Caki2 (cell line): ENCODE results near the gene SNX11. TPM values are rescaled to one million over a fixed set of nuclear protein-coding genes. Genes with fewer than 3 reads are reported as not detected.
"Not testable (repeated sequence)": the region's sequence is repeated elsewhere in the genome, so short reads cannot be mapped to it uniquely, and the experiment has no call there.

ENCODE experiments used
- DNase-seq: peaks from one replicate; pipeline ENCODE4 v3.0.0-alpha.2; 2015; ENCODE audit warnings: low read depth
- in situ Hi-C: cut with HindIII; loops from 2 replicates; pipeline ENCODE4 v1.10.0; 2016; ENCODE audit warnings: low sequenced_read_pairs, low pct_unique_long_range_greater_than_20kb, mixed read lengths
- total RNA-seq: library from RNA; depleted of rRNA; stranded (reverse); fragments of >200 nt; shearing (Covaris generic); gene quantifications from 2 replicates; pipeline ENCODE4 v1.2.3, GENCODE V29; 2014; ENCODE audit warnings: low replicate concordance; rRNA removed

SNX11 gene, protein sequence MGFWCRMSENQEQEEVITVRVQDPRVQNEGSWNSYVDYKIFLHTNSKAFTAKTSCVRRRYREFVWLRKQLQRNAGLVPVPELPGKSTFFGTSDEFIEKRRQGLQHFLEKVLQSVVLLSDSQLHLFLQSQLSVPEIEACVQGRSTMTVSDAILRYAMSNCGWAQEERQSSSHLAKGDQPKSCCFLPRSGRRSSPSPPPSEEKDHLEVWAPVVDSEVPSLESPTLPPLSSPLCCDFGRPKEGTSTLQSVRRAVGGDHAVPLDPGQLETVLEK
- 24.8 and 26.0 TPM in 2 replicates for total RNA-seq

DNA sequence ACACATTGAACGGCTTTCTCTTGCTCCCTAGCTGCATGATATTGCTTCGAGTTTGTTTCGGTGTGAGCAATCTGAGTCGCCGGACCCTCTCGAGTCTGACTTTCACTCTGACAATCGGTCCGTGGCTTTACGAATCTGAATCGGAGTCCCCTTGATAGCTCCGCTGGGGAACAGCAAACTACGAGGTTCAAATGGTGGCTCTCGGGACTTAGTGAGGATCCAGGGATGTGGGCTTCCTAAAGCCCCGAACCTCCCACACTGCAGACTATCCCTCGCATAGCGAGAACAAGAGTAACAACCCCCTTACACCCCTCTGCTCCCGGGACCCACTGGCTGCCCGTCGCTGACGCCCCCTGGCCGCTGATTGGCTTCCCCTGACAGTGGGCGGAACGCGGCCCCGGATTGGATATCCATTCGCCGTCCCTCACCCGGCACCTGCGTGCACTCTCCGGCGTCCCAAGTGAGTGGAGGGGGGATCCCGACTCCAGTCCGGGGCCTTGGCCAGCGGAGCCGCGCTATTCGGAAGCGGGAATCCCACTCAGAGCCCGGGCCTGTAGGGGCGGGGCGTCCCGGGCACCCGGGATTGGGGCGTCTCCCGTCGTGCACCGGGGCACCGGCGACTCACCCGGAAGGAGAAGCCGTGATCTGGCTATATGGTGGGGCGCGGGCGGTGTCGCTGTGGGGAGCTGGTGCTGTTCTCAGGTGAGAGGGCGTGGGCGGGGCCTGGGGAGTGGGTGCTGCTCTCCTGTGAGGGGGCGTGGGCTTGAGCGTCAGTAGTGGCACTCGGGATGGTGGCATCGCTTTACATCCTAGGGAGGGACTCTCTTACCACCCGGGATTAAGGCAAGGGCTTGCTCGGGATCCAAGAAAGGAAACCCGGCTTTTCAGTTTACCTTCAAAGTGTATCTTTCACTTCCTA, at the start of gene SNX11:
Gene SNX11, plus strand, starts transcription at position 630 of the 919 bp plus-strand sequence. CDS start 4,278 bp downstream, outside the sequence.
- in situ Hi-C loops = no loop called here

DNA sequence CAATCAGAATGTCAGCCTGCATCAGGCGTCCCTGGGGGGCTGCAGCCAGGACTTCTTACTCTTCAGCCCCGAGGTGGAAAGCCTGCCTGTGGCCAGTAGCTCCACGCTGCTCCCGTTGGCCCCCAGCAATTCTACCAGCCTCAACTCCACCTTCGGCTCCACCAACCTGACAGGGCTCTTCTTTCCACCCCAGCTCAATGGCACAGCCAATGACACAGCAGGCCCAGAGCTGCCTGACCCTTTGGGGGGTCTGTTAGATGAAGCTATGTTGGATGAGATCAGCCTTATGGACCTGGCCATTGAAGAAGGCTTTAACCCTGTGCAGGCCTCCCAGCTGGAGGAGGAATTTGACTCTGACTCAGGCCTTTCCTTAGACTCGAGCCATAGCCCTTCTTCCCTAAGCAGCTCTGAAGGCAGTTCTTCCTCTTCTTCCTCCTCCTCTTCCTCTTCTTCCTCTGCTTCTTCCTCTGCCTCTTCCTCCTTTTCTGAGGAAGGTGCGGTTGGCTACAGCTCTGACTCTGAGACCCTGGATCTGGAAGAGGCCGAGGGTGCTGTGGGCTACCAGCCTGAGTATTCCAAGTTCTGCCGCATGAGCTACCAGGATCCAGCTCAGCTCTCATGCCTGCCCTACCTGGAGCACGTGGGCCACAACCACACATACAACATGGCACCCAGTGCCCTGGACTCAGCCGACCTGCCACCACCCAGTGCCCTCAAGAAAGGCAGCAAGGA, 49.0 kb upstream of the SNX11 start:
- in situ Hi-C loops = no loop called here
- DNase-seq = no peak

More for the DNA sequence above, at the start of gene SNX11:
- peak; percentile 94 for DNase-seq

DNA sequence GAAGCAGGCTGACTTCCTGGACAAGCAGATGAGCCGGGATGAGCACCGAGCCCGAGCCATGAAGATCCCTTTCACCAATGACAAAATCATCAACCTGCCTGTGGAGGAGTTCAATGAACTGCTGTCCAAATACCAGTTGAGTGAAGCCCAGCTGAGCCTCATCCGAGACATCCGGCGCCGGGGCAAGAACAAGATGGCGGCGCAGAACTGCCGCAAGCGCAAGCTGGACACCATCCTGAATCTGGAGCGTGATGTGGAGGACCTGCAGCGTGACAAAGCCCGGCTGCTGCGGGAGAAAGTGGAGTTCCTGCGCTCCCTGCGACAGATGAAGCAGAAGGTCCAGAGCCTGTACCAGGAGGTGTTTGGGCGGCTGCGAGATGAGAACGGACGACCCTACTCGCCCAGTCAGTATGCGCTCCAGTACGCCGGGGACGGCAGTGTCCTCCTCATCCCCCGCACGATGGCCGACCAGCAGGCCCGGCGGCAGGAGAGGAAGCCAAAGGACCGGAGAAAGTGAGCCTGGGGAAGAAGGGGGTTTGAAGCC, 48.4 kb upstream of the SNX11 start:
- in situ Hi-C loops = no loop called here
- DNase-seq = no peak

DNA sequence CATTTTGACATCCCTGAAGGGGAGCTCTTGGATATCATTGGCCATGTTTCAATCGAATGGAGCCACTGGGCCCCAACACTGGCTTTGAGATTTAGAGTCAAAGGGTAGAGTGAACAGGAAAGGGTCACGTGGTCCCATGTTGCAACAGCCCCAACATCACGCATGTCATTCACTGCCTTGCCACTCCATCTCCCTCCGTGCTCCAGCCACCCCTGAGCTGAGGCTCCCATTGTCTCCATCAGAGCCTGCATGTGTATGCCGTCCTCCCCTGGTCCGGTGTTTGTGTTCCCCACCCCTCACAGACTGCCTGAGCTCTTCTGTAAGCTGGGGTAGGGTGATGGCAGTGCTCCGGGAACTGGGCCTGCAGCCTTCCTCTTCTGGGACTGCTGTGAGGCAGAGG, 47.3 kb upstream of the SNX11 start:
- in situ Hi-C loops = no loop called here
- no peak for DNase-seq

DNA sequence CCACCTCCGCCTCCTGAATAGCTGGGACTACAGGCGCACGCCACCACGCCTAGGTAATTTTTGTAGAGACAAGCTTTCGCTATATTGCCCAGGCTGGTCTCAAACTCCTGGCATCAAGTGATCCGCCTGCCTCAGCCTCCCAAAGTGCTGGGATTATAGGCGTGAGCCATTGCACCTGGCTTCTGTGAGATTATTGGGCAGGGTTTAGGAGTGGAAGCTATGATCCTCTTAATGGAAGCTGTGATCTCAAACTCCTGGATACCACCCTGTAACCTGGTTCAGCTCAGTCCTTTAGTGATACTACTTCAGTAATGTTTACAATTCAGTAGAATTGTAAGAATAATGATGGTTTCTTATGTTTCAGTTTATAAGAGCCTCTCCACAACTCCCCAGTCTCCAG, 45.3 kb upstream of the SNX11 start:
- in situ Hi-C loops = no loop called here
- no peak for DNase-seq

DNA sequence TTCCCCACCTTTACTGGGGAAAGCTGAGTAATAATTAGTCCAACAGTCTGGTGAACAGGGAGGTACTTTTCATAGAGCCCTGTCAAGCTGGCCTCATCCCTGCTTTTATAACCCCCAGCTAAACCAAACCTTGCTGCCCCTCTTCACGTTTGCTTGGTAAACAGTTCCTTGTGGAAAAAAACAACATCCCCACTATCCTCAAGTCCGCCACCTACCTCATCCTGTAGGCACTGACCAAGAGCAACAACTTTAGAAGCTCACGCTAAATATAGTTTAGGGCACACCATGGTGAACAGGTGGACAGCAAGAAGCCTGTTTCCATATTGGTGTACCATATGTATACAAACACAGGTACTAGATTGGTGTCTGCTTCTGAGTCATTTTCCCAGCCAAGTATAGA, 42.9 kb upstream of the SNX11 start:
- DNase-seq = no peak
- in situ Hi-C loops = no loop called here

DNA sequence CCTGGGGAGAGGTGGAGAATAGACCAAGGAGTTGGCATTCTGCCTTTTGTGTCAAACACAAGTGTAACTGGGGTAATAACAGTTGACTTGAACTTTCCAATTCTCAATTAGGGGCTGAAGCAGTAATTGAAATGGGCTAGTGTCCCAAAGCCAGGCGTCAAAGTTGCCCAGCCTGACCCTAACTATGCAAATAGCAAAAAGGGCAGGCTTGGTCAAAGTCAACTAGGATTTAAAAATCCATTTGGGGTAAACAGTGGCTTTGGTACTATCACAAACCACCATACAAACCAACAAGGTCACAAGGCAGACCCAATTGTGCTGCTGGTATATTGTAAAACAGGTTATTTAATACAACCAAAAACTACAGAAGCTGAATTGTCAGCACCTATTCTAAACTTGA, 41.4 kb upstream of the SNX11 start:
- in situ Hi-C loops = no loop called here

DNA sequence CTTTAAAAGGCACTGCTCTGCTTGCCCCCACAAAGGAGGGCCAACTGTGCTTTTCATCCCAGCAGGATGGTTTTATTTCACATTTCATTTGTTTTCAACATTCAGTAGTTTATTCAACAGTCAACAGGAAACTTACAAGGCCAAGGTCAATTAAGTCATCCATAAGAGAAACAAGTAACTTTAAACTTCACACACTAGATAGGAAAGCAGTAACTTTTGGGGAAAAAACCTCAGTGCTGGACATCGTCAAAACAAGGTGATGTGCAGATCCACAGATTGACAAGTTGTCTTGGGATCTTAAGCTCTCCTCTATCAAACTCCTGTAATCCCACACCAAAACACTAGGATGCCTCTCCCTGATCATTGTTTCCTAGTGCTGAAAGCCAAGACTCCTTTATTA, 40.9 kb upstream of the SNX11 start:
- in situ Hi-C loops = no loop called here
- DNase-seq = no peak

More for the DNA sequence above, 41.4 kb upstream of the SNX11 start:
- DNase-seq = no peak

DNA sequence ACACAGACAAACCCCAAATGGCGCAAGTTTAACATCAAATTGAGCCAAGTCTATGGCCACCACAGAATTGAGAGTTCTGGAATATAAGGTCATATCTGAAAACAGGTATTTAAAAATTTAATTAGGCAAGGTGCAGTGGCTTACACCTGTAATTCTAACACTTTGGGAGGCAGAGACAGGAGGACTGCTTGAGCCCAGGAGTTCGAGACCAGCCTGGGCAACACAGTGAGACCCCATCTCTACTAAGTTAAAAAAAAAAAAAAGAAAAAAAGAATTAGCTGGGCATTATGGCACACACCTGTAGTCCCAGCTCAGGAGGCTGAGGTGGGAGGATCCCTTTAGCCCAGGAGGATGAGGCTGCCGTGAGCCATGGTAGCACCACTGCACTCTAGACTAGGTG, 40.3 kb upstream of the SNX11 start:
- in situ Hi-C loops = no loop called here
- DNase-seq = no peak

DNA sequence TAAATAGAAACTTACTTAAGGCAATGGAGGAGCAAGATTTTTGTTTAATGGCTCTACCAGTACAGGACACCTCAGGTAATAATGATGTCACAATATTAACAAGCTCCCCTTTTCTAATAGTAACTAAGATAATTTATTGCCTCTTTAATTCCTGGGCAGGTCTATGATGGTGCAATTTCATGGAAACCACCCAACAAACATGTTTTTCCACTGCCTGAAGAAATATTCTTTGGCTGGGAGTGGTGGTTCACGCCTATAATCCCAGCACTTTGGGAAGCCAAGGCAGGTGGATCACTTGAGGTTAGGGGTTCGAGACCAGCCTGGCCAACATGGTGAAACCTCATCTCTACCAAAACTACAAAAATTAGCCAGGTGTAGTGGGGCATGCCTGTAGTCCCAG, 39.8 kb upstream of the SNX11 start:
- in situ Hi-C loops, DNase-seq: not testable (repeated sequence)

DNA sequence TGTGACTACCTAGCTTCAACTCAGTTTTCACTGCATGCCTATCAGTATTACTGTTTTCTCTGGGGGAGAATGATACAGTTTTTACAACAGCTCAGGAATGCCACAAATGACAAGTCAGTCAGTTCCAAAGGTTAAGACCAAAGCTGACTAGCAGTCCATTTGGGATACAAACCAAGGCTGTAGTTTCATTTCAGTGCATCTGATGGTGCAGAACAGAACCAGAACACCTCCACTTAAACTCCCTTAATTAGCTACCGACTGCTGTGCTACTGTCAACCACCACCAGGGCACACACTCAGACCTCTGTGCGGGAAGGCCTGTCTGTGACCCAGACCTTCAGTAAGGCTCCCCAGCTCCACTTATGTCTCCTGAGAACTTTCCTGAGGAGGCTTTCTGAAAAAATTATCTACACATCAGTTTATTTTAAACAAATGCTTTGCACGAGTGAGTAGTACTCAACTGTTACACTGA, 39.0 kb upstream of the SNX11 start:
- no peak for DNase-seq
- in situ Hi-C loops = no loop called here

DNA sequence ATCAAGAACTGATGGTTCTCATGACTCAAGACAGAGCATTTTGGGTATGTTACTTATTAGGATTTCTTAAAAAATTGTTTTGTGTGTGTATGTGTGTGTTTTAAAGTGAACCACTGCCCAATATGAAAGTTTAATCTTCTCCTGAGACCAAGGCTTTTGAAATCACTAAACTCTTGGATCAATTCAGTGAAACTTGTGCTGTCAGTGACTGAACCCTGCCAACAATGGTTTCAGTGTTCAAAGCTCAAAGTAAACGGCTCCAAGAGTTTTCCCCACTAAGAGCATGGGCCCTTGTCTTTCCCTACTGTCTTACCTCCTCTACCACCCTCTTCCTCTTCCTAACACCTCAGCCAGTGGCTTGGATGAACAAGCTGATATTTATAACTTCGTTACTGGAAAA, 37.4 kb upstream of the SNX11 start:
- DNase-seq = no peak
- in situ Hi-C loops = no loop called here

DNA sequence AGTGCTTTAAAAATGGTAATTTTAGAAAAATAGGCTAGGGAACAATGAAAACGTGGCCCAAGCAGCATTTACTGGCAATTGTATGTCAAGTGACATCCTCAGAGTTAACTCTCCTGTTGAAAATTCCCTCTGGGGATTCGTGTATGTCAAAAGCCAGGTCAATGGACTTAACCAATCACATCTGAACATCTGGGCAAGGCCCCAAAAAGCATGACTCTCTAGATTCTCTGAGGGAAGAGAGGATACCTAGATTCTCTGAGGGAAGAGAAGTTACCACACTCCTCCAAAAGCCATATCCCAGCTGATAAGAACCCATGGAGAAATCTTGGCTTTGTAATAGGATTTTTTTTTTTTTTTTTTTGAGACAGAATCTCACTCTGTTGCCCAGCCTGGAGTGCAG, 35.9 kb upstream of the SNX11 start:
- in situ Hi-C loops = no loop called here
- no peak for DNase-seq

DNA sequence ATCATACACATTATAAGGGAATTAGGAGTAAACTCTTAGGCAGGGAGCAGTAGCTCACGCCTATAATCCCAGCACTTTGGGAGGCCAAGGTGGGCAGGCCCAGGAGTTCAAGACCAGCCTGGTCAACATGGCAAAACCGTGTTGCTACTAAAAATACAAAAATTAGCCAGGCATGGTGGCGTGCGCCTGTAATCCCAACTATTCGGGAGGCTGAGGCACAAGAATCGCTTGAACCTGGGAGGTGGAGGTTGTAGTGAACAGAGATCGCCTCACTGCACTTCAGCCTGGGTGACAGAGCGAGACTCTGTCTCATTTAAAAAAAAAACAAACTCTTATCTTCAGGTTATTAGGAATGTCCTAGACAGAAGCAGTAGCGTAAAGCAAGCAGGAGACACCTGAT, 34.8 kb upstream of the SNX11 start:
- DNase-seq, in situ Hi-C loops: not testable (repeated sequence)

DNA sequence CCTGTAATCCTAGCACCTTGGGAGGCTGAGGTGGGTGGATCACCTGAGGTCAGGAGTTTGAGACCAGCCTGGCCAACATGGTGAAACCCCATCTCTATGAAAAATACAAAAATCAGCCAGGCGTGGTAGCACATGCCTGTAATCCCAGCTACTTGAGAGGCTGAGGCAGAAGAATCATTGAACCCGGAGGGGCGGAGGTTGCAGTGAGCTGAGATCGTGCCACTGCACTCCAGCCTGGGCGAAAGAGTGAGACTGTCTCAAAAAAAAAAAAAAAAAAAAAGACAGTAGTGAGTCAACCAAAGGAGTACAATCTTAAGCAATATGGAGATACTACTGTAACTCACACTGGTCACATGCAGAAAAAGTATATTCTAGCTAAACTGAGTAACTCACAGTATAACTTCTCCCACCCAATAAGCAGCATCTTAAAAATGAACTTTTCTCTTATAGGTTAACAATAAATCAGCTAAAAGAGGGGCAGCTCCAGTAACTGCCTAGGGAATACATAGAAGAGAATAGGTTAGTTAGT, 33.9 kb upstream of the SNX11 start:
- in situ Hi-C loops = not testable (repeated sequence)
- DNase-seq = peak; percentile 57

DNA sequence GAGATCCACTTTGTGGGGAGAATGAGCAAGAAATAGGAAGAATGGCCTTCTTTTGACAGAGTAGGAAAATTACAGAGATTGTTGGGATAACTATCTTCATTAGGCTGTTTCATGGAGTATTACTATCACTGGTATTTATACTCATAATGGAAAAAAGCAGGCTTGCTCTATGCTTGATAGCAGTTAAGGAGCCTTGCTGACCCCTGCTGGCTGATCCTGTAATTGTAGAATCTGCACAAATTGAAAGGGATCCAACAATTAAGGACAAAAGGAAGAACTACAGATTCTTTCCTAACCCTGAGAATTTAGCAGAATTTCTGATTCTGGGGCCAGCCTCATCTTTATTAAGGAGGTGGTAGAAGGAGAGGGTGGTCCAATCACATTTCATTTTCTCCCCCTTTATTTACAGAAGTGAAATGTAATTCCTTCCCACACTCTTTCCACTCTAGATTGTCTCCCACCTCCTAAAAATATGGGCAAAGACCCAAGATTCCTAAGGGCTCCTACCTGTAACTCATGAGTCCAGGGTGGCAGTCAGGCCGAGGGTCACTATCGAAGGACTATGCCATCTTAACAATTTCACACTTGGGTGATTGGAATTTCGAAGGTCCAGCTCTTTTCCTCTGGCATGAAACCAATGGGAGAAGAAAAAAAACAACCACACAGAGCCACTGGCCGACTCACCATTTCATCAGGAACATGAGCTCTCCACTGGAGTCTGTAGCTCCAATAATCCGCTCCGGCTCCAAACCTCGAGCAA, 33.1 kb upstream of the SNX11 start:
- in situ Hi-C loops = no loop called here
- DNase-seq = peak; percentile 88

DNA sequence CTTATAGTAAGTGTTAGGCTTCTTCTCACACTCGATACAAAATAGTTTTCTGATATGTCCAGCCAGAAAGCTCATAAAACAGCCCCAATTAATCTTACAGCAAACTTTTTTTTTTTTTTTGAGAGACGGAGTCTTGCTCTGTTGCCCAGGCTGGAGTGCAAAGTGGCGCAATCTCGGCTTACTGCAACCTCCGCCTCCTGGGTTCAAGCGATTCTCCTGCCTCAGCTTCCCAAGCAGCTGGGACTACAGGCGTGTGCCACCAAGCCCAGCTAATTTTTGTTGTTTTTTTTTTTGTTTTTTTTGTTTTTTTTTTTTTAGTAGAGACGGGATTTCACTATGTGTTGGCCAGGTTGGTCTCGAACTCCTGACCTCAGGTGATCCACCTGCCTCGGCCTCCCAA, 30.4 kb upstream of the SNX11 start:
- DNase-seq, in situ Hi-C loops: not testable (repeated sequence)
